NB4 (cell line): ENCODE data around the gene RGPD8.
"Not testable (repeated sequence)": the region's sequence is repeated elsewhere in the genome, so short reads cannot be mapped to it uniquely, and the experiment has no call there.

Source experiments
- DNase-seq: peaks from one replicate; pipeline ENCODE4 v3.0.0; 2010; ENCODE audit warnings: low read depth
- H3K4me3 ChIP-seq: one replicate; pipeline ENCODE4 v1.5.1; 2011; ENCODE audit warnings: mild to moderate bottlenecking, low read depth, low read length, moderate library complexity
- MYC ChIP-seq: IDR thresholded peaks from 2 replicates; pipeline ENCODE4 v1.6.1; 2011; ENCODE audit warnings: low read depth, low read length
- POLR2A ChIP-seq: IDR thresholded peaks from 2 replicates; pipeline ENCODE4 v1.6.1; 2011; ENCODE audit warnings: mild to moderate bottlenecking; ENCODE audit not compliant: insufficient read length; ENCODE audit errors: extremely low read depth
- TF ChIP-seq, protein P1 (sequence below): IDR thresholded peaks from 2 replicates; pipeline ENCODE4 v1.6.1; 2011; ENCODE audit warnings: low read depth, low read length
- TF ChIP-seq, protein P2 (sequence below): IDR thresholded peaks from one replicate; pipeline ENCODE4 v1.5.1; 2012; ENCODE audit warnings: low read depth, low read length

RGPD8 gene

DNA sequence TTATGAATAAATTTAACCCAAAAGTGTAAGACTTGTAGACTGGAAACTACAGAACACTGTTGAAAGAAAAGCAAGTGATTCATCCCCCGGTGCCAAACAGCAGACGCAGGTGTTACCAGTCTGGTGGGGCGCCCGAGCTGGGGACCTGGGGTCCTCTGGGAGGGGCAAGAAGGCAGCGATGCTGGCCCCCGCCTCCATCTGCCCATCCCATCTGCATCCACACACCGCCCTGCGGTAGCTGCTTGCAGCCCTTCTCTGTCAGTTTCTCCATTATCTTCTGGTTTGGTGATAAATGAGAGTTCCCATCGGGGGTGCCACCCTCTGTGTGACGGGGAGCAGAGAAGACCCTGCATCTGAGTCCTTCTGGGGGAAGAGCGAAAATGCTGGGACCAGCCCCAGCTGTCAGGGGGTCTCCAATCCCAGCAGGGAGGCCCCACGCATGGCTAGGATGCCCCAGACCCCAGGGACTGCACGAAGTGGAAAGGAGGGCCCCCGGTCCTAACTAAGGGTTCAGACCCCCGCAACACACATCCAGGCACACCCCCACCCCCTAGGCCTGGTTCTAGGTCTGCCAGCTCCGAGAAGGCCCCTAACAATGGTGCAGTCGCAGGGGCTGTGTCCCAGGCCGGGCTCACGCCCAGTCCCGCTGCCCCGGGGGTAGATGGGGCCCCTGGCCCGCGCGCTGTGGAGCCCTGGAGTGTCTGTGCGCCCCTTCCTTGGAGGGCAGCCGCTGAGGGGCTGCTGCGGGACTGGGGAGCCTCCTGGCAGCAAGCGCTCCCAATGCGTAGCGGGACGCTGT is 686 bp upstream of the RGPD8 start:
- TF ChIP-seq POLR2A: no peak
- TF ChIP-seq MYC: no peak
- TF ChIP-seq, protein P1, sequence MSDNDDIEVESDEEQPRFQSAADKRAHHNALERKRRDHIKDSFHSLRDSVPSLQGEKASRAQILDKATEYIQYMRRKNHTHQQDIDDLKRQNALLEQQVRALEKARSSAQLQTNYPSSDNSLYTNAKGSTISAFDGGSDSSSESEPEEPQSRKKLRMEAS: no peak
- TF ChIP-seq, protein P2, sequence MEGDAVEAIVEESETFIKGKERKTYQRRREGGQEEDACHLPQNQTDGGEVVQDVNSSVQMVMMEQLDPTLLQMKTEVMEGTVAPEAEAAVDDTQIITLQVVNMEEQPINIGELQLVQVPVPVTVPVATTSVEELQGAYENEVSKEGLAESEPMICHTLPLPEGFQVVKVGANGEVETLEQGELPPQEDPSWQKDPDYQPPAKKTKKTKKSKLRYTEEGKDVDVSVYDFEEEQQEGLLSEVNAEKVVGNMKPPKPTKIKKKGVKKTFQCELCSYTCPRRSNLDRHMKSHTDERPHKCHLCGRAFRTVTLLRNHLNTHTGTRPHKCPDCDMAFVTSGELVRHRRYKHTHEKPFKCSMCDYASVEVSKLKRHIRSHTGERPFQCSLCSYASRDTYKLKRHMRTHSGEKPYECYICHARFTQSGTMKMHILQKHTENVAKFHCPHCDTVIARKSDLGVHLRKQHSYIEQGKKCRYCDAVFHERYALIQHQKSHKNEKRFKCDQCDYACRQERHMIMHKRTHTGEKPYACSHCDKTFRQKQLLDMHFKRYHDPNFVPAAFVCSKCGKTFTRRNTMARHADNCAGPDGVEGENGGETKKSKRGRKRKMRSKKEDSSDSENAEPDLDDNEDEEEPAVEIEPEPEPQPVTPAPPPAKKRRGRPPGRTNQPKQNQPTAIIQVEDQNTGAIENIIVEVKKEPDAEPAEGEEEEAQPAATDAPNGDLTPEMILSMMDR: no peak
- no peak for DNase-seq

DNA sequence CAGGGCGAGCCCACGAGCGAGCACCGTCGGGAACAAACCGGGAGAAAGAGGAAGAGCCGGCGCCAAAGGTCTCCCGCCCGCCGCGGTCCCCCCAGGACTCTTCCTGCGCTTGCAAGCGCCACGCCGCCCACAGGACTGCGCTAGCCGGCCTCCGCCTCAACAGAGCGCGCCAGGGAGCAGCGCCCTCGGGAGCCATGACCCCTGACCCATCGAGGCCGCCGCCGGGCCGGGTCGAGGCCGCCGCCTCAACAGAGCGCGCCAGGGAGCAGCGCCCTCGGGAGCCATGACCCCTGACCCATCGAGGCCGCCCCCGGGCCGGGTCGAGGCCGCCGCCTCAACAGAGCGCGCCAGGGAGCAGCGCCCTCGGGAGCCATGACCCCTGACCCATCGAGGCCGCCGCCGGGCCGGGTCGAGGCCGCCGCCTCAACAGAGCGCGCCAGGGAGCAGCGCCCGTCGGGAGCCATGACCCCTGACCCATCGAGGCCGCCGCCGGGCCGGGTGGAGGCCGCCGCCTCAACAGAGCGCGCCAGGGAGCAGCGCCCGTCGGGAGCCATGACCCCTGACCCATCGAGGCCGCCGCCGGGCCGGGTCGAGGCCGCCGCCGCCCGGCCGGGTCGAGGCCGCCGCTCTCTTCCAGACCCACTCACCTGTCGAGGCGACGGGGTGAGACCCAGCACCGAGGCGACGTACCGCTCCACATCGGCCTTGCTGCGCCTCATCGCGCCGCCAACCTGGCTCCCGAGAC is 538 bp downstream of the RGPD8 start:
- peak; percentile 48 for DNase-seq
- H3K4me3 ChIP-seq: not testable (repeated sequence)

More for the DNA sequence above, 686 bp upstream of the RGPD8 start:
- no peak overlapping the region for H3K4me3 ChIP-seq

DNA sequence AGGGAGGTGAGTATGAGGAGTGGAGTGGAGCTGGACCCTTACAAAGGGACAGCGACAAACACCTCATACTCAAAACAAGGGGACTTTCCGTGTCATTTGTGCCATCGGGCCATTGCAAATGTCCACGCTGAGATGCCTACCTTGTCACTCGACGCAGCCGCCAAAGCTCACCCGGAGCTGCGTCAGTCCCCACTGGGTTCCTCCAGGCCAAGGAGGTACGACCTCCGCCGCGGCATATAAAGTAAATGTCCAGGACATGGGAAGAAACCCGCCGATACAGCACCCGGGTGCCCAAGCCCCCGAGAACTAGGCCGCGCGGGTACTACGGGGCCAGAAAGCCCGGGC is 1.1 kb downstream of the RGPD8 start:
- not testable (repeated sequence) for H3K4me3 ChIP-seq, DNase-seq

DNA sequence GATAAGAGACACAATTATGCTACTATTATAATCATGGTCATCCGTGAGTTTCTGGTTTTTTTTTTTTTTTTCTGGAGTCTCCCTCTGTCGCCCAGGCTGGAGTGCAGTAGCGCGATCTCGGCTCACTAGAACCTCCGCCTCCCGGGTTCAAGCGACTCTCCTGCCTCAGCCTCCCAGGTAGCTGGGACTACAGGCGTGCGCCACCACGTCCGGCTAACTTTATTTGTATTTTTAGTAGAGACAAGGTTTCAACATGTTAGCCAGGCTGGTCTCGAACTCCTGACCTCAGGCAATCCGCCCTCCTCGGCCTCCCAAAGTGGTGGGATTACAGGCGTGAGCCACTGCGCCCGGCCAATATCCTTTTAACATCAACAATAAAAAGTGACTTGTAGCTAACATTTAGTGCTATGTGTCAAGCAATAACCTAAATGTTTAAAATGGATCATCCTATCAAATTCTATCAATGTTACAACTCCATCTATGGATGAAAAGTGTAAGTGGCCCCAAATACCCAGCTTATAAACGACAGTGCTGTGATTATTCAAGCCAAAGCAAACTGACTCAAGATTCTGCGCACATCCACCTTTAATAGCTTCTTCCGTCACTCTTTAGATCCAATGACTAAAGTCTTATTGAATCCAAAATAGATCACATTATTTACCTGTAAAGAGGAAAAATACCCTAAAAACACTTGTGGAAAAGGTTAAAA is 1.7 kb downstream of the RGPD8 start:
- H3K4me3 ChIP-seq: not testable (repeated sequence)
- DNase-seq: peak; percentile 25

DNA sequence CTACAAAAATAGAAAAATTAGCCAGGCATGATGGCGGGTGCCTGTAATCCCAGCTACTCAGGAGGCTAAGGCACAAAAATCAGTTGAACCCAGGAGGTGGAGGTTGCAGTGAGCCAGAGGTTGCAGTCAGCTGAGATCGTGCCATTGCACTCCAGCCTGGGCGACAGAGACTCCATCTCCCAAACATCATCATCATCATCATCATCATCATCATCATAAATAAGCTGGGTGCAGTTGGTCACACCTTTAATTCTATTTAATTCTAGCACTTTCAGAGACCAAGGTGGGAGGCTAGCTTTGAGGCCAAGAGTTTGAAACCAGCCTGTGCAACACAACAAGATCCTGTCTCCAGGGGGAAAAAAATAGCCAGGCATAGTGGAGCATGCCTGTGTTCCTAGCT is 8.9 kb downstream of the RGPD8 start:
- H3K4me3 ChIP-seq, DNase-seq: not testable (repeated sequence)

DNA sequence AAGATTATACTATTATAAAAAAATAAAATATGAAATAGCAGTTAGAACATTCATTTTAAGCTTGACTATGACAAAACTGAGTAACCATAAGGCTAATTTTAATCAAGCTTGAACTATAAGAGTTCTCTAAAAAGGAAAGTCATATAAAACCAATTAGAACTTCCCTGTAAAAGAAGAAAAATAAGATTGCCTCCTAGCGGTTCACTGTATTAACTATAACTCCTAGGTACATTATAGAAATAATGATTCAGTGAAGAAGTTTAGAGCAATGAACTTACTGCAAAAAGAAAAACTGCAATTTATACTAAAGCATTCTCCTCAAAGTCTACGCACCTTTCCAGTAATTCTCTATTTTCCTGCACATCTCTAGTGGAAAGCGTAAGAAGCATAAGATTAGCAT is 16.6 kb downstream of the RGPD8 start:
- not testable (repeated sequence) for H3K4me3 ChIP-seq, DNase-seq

DNA sequence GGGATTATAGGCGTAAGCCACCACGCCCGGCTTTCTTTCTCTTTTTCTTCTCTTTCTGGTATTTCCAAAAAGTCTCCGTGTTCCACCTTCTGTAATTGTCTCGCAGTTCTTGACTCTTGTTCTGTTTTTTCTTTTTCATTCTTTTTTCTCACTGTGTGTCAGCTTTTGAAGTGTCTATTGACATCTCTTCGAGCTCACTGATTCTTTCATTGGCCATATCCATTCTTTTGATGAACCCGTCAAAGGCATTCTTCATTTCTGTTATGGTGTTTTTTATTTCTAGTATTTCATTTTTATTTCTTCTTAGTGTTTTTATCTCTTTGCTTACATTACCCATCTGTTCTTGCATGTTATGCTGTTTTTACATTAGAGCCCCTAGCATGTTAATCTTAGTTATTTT is 73.4 kb downstream of the RGPD8 start:
- not testable (repeated sequence) for DNase-seq

DNA sequence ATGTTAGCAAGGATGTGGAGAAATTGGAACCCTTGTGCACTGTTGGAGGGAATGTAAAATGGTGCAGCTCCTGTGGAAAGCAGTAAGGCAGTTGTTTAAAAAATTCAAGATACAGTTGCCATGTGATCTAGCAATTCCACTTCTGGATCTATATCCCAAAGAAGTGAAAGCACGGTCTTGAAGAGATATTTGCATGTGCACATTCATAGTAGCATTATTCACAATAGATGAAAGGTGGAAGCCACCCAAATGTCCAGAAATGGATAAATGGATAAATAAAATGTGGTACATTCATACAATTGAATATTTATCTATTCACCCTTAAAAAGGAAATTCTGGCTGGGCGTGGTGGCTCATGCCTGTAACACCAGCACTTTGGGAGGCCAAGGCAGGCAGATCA is 79.1 kb downstream of the RGPD8 start:
- DNase-seq, H3K4me3 ChIP-seq: not testable (repeated sequence)

More for the DNA sequence above, 73.4 kb downstream of the RGPD8 start:
- not testable (repeated sequence) for H3K4me3 ChIP-seq

DNA sequence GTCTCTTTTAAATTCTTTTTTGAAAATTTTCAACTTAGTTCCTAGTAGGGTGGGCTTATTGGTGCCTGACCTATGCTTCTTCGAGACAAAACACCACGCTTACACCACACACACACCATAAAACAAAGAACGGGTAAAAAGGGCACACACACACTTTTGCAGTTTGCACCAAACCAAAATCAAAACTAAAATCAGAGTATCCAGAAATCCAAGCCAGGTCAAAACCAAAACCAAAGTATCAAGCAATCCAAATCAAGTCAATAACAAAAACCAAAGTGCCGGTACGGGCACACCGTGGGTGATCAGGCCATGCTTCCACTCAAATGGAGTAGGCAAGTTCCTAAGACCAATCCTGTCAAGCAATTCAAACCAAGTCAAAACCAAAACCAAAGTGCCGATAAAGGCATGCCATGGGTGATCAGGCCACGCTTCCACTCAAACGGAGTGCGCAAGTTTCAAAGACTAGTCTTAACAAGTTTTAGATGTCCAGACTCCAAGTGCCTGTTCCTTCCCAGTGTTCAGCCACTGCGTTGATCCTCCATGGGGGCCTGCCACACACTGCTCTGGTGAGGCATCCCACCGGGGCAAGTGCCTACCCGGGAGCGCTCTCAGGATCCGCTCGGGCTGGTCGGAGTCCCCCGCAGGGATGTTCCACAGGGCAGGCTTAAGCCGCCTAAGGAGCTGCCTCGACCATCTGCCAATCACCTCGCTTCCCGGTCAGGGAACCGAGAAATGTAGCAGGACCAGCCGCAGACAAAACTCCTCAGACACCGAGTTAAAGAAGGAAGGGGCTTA is 80.4 kb downstream of the RGPD8 start:
- not testable (repeated sequence) for H3K4me3 ChIP-seq, DNase-seq

DNA sequence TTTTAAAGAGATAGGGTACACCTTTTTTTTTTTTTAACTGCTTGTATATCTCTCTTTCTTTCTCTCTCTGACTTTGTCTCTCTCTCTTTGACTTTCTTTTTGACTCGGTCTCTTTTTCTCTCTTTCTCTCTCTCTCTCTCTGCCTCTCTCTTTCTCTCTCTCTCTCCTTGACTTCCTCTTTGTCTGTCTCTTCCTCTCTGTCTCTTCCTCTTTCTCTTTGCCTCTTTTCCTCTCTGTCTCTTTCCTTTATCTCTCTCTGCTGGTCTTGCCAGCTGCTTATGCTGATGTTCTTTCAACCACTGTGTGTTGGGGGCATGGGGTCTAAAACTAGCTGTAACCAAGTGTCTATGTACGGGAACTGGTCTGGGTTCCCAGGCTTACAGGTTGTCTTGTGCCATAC is 81.2 kb downstream of the RGPD8 start:
- DNase-seq: peak; percentile 12
- not testable (repeated sequence) for H3K4me3 ChIP-seq
